Lower lobe of right lung (tissue), 2 donors: Measurements from ENCODE around the gene VSTM2B. TPM values are rescaled to one million over a fixed set of nuclear protein-coding genes. Genes with fewer than 3 reads are reported as not detected.
A peak's percentile ranks its signal among the peaks of the same experiment; 100 is the strongest.

Experiments used
- ATAC-seq, 2 donors: fragments of 200-7000 bp; cut with Tn5 transposase; one replicate each; pipeline ENCODE4 v1.9.1; 2020 to 2022; ENCODE audit warnings: mild to moderate bottlenecking in 2 of 2, moderate library complexity in 2 of 2
- DNase-seq: peaks from one replicate; pipeline ENCODE4 v3.0.0-alpha.2; 2020
- H3K27ac ChIP-seq: fragments of 200-600 bp; one replicate; pipeline ENCODE4 v1.8.0; 2022
- H3K27me3 ChIP-seq: fragments of 200-600 bp; one replicate; pipeline ENCODE4 v1.8.0; 2022; ENCODE audit warnings: low read depth
- H3K36me3 ChIP-seq: fragments of 200-600 bp; one replicate; pipeline ENCODE4 v1.8.0; 2022; ENCODE audit warnings: mild to moderate bottlenecking
- H3K4me1 ChIP-seq: fragments of 200-600 bp; one replicate; pipeline ENCODE4 v1.8.0; 2022
- H3K4me3 ChIP-seq: fragments of 200-600 bp; one replicate; pipeline ENCODE4 v1.8.0; 2022; ENCODE audit warnings: mild to moderate bottlenecking
- H3K9me3 ChIP-seq: fragments of 200-600 bp; one replicate; pipeline ENCODE4 v1.8.0; 2022
- CTCF ChIP-seq: fragments of 200-600 bp; IDR thresholded peaks from one replicate; pipeline ENCODE4 v1.8.0; 2022; ENCODE audit warnings: antibody characterized with exemption, mild to moderate bottlenecking
- intact Hi-C: fragments of 100-400 bp; cut with DNase I; formaldehyde crosslinking; loops from one replicate; pipeline ENCODE4 v1.11.0; 2022
- total RNA-seq: library from RNA; stranded (reverse); fragmentation: NEBNext Ultra II Directional; extraction: Animal tissue kit (Norgen Biotek cat#: 25700); gene quantifications from one replicate; pipeline ENCODE4 v1.2.1, GENCODE V29; 2021
- donor health status: DM: no; HTN: yes; CAD: no; lungs with severe emphysema.

The VSTM2B gene
- total RNA-seq, 1 donor from 2014 or later = not detected

- TF ChIP-seq CTCF = no peak
- DNase-seq (peak; percentile 4), ATAC-seq (no peak)
- Histone ChIP-seq H3K36me3 (no peaks in the 10 kb centered on the region), H3K4me3 (no peak overlapping the region), H3K9me3 (no peaks in the 10 kb centered on the region), H3K4me1 (no peaks in the 10 kb centered on the region), H3K27me3 (peaks cover 7% of the 10 kb centered on the region), H3K27ac (no peak overlapping the region)
- intact Hi-C loops = no loop called here
Observed at GRCh38 chr19:29491491-29491890, 34.3 kb upstream of the VSTM2B start.

GRCh38 chr19:29491995-29492577 lies 33.7 kb upstream of the VSTM2B start:
- ATAC-seq = no peak
- no peak overlapping the region for H3K27ac ChIP-seq
- intact Hi-C loops = no loop called here
- DNase-seq = no peak
- H3K27me3 ChIP-seq = peaks cover 7% of the 10 kb centered on the region
- H3K36me3 ChIP-seq = no peaks in the 10 kb centered on the region
- H3K9me3 ChIP-seq = no peaks in the 10 kb centered on the region
- no peak overlapping the region for H3K4me3 ChIP-seq
- TF ChIP-seq CTCF = no peak
- H3K4me1 ChIP-seq = no peaks in the 10 kb centered on the region

- Histone ChIP-seq H3K9me3 (no peaks in the 10 kb centered on the region), H3K4me3 (no peak overlapping the region), H3K27ac (no peak overlapping the region), H3K27me3 (peaks cover 7% of the 10 kb centered on the region), H3K4me1 (no peaks in the 10 kb centered on the region), H3K36me3 (no peaks in the 10 kb centered on the region)
- ATAC-seq = no peak
- no peak for TF ChIP-seq CTCF
- intact Hi-C loops = no loop called here
- no peak for DNase-seq
Observed at GRCh38 chr19:29492769-29493168, 33.0 kb upstream of the VSTM2B start.

- no peak for TF ChIP-seq CTCF
- no peak overlapping the region for H3K4me3 ChIP-seq
- peak; percentile 11 for DNase-seq
- H3K36me3 ChIP-seq = no peaks in the 10 kb centered on the region
- no peak overlapping the region for H3K27ac ChIP-seq
- intact Hi-C loops = no loop called here
- H3K27me3 ChIP-seq = peaks cover 10% of the 10 kb centered on the region
- H3K4me1 ChIP-seq = no peaks in the 10 kb centered on the region
- no peaks in the 10 kb centered on the region for H3K9me3 ChIP-seq
- ATAC-seq = no peak
Observed at GRCh38 chr19:29495091-29495490, 30.7 kb upstream of the VSTM2B start.

- Histone ChIP-seq H3K27me3 (peaks cover 10% of the 10 kb centered on the region), H3K4me3 (no peak overlapping the region), H3K36me3 (no peaks in the 10 kb centered on the region), H3K4me1 (no peaks in the 10 kb centered on the region), H3K27ac (no peak overlapping the region), H3K9me3 (no peaks in the 10 kb centered on the region)
- intact Hi-C loops = no loop called here
- peak in 1 of 2 donors; percentile 25 for ATAC-seq
- peak; percentile 6 for DNase-seq
- TF ChIP-seq CTCF = no peak
Observed at GRCh38 chr19:29495901-29496441, 29.8 kb upstream of the VSTM2B start.
